ENCODE data around the gene MRPL50.

The MRPL50 gene

GRCh38 chr9:101398068-101398929, at the start of gene MRPL50, which contains the start of gene ZNF189:
Gene MRPL50, minus strand, starts transcription at chr9:101398618. Its CDS starts 26 bp downstream, at chr9:101398592.
Gene ZNF189, plus strand, starts transcription at chr9:101398851. Its CDS starts 306 bp downstream, at chr9:101399157.
- peak; percentile 99 for DNase-seq (ENCODE audit: low spot score)

- DNase-seq (ENCODE audit: low spot score) = no peak
Measured at GRCh38 chr9:101446732-101447131, 48.3 kb upstream of the MRPL50 start.

- no peak for DNase-seq (ENCODE audit: low spot score)
Measured at GRCh38 chr9:101445353-101446029, 47.1 kb upstream of the MRPL50 start.

GRCh38 chr9:101443364-101443771, 45.0 kb upstream of the MRPL50 start:
- no peak for DNase-seq (ENCODE audit: low spot score)

- no peak for DNase-seq (ENCODE audit: low spot score)
Measured at GRCh38 chr9:101442736-101443135, 44.3 kb upstream of the MRPL50 start.

- DNase-seq (ENCODE audit: low spot score) = no peak
Measured at GRCh38 chr9:101442318-101442717, 43.9 kb upstream of the MRPL50 start.

GRCh38 chr9:101440714-101441230, 42.4 kb upstream of the MRPL50 start:
- DNase-seq (ENCODE audit: low spot score) = no peak

- DNase-seq (ENCODE audit: low spot score) = no peak
Measured at GRCh38 chr9:101438523-101438922, 40.1 kb upstream of the MRPL50 start.

- no peak for DNase-seq (ENCODE audit: low spot score)
Measured at GRCh38 chr9:101437806-101438232, 39.4 kb upstream of the MRPL50 start.

GRCh38 chr9:101435601-101436079, 37.2 kb upstream of the MRPL50 start, which contains the start of gene ALDOB:
Gene ALDOB, minus strand, starts transcription at chr9:101435774. Its CDS starts 4,887 bp downstream, at chr9:101430887.
- no peak for DNase-seq (ENCODE audit: low spot score)

- no peak for DNase-seq (ENCODE audit: low spot score)
Measured at GRCh38 chr9:101434998-101435397, 36.6 kb upstream of the MRPL50 start.

GRCh38 chr9:101433229-101433628, 34.8 kb upstream of the MRPL50 start:
- no peak for DNase-seq (ENCODE audit: low spot score)

GRCh38 chr9:101432740-101433139, 34.3 kb upstream of the MRPL50 start:
- no peak for DNase-seq (ENCODE audit: low spot score)

- no peak for DNase-seq (ENCODE audit: low spot score)
Measured at GRCh38 chr9:101432171-101432570, 33.8 kb upstream of the MRPL50 start.

GRCh38 chr9:101429736-101430135, 31.3 kb upstream of the MRPL50 start:
- no peak for DNase-seq (ENCODE audit: low spot score)

- no peak for DNase-seq (ENCODE audit: low spot score)
Measured at GRCh38 chr9:101428909-101429308, 30.5 kb upstream of the MRPL50 start.

GRCh38 chr9:101427957-101428655, 29.7 kb upstream of the MRPL50 start:
- no peak for DNase-seq (ENCODE audit: low spot score)

- DNase-seq (ENCODE audit: low spot score) = no peak
Measured at GRCh38 chr9:101427358-101427757, 28.9 kb upstream of the MRPL50 start.

GRCh38 chr9:101421653-101422065, 23.2 kb upstream of the MRPL50 start:
- DNase-seq (ENCODE audit: low spot score) = no peak

GRCh38 chr9:101419863-101420262, 21.4 kb upstream of the MRPL50 start:
- DNase-seq (ENCODE audit: low spot score) = no peak

GRCh38 chr9:101418518-101419430, 20.4 kb upstream of the MRPL50 start:
- no peak for DNase-seq (ENCODE audit: low spot score)
